SU-DHL-6 (cell line): ENCODE results near the gene PLD5.

Experiments used
- CTCF ChIP-seq: fragments of 200-600 bp; sonication (generic); IDR thresholded peaks from one replicate; pipeline ENCODE4 v1.5.1; 2017; ENCODE audit warnings: antibody characterized with exemption, mild to moderate bottlenecking, low read length, moderate library complexity; ENCODE audit not compliant: insufficient read depth, poor library complexity, severe bottlenecking
- EZH2phosphoT487 ChIP-seq: fragments of 200-600 bp; sonication (generic), shearing (Covaris generic); conservative IDR thresholded peaks from 2 replicates; pipeline ENCODE4 v1.6.1; 2018; ENCODE audit warnings: mild to moderate bottlenecking, antibody characterized with exemption, low read length, moderate library complexity, mixed read lengths

- TF ChIP-seq CTCF (no peak), EZH2phosphoT487 (no peak)
Observed at GRCh38 chr1:242056988-242057744, 467.3 kb downstream of the PLD5 start.
